GM12874 (cell line): ENCODE data around the gene CIDEB.

ENCODE experiments used
- TF ChIP-seq, protein P1 (sequence below): IDR thresholded peaks from 2 replicates; pipeline ENCODE4 v1.5.1; 2011; ENCODE audit warnings: low read depth, mild to moderate bottlenecking, control low read depth, low read length, moderate library complexity; ENCODE audit not compliant: insufficient read depth

Gene CIDEB

DNA sequence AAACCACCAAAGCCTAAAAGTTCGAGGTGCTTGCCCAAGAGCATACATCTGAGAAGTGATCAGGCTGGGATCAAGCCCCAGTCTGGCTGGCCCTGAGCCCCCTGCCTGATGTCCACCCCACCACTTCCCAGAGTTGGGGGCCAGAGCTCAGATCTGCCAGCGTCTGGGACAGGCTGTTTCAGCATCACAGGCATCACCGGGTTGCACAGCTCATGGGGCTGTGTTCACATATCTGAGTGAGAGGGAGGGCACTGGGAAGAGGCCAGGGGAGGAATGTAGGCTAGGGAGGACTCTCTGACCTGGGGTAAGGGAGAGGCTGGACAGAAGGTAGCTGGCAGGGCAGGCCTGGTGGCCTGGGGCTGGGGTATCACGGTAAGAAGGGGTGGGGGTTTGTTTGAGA is 50.8 kb downstream of the CIDEB start:
- TF ChIP-seq, protein P1, sequence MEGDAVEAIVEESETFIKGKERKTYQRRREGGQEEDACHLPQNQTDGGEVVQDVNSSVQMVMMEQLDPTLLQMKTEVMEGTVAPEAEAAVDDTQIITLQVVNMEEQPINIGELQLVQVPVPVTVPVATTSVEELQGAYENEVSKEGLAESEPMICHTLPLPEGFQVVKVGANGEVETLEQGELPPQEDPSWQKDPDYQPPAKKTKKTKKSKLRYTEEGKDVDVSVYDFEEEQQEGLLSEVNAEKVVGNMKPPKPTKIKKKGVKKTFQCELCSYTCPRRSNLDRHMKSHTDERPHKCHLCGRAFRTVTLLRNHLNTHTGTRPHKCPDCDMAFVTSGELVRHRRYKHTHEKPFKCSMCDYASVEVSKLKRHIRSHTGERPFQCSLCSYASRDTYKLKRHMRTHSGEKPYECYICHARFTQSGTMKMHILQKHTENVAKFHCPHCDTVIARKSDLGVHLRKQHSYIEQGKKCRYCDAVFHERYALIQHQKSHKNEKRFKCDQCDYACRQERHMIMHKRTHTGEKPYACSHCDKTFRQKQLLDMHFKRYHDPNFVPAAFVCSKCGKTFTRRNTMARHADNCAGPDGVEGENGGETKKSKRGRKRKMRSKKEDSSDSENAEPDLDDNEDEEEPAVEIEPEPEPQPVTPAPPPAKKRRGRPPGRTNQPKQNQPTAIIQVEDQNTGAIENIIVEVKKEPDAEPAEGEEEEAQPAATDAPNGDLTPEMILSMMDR = no peak

DNA sequence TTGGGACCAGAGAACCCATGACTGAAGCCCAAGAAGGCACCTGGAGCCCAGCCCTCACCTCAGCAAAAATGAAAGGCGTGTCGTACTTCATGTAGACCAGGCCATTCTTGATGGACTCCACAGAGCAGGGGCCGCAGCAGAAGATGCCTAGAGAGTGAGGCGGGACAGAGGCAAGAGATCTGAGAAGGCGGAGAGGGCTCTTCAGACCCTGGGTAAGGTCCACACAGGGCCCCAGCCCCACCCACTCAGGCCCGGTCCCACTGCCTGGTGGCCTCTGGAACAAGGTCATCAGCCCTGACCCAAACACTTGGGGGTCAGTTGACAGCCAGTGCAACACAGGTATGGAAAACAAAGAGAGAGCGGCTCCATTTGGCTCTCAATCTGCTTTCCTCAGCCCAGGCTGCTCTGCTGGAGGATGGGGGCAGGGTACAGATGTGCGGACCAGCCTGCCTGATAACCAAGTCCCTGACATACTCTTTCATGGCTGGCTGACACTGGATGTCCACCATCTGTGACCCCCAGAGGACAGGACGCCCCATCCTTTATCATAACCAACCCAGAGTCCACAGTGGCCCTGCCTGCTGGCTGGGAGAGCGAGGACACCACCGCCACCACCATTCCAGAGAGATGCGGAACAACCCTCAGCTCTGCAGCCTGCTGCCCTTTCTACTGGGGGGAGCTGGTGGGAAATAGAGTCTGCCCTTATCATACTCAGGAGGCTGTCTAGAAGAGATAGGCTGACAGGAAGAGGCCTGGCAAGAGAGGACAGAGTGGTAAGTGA is 51.7 kb downstream of the CIDEB start:
- TF ChIP-seq, protein P1 = no peak

DNA sequence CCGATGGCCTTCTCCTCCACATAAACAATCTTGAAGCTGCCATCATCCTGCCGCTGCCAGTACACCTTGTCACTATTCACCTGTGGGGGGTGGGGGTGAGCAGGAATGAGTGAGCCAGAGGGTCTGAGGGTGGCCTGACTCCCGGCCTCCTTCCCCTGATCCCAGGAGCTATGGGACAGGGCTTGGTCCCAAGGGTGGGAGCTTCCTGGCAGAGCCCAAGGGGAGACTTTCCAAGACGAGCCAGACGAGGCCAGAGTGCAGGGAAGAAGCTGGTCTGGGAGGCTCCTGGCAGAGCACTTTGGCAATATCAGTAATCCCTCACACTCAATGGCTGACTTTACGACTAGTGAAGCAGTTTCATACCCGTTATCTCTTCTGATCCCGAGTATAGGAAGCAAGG is 52.3 kb downstream of the CIDEB start:
- TF ChIP-seq, protein P1 = no peak
